ENCODE measurements around the gene MROH7.

DNA sequence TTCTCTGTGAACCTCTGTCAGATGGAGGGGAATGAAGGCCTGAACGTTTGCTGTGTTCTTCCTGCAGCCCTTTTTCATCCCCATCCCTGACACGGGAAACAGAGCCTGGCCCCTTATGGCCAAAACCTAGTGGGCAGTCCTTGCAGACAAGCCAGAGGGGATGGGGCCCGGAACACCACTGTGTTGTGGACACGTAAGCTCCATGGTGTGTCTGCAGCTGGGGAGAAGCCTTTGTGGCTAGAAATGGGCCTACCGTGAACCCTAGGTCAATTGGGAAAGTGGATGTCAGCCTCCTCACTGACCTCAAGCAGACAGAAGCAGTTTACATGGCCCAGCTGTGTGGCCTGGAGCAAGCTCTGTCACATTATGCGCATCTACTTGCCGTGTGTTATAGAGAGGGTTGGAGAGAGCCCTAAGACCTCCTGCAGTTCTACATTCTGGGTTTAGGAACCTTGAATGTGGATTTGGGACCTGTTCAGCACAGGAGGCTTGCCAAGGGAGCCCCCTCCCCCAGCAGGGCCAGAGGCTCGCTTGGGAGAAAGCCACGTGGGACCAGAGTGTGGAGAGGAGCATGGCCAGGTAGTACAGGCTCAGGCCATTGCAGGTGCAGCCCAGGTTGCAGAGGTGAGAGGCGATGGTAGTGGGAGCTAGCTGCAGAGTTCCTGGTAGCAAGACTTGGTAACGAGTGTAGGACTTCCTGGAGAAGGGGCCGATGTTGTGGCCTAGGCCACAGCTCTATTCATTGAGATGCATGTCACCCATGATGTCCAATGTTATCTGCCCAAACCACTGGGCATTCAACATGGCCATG lies 102.0 kb downstream of the MROH7 start:
- TF ChIP-seq, protein P1, sequence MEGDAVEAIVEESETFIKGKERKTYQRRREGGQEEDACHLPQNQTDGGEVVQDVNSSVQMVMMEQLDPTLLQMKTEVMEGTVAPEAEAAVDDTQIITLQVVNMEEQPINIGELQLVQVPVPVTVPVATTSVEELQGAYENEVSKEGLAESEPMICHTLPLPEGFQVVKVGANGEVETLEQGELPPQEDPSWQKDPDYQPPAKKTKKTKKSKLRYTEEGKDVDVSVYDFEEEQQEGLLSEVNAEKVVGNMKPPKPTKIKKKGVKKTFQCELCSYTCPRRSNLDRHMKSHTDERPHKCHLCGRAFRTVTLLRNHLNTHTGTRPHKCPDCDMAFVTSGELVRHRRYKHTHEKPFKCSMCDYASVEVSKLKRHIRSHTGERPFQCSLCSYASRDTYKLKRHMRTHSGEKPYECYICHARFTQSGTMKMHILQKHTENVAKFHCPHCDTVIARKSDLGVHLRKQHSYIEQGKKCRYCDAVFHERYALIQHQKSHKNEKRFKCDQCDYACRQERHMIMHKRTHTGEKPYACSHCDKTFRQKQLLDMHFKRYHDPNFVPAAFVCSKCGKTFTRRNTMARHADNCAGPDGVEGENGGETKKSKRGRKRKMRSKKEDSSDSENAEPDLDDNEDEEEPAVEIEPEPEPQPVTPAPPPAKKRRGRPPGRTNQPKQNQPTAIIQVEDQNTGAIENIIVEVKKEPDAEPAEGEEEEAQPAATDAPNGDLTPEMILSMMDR (IDR thresholded peaks at IDR 0.05; ENCODE audit: poor library complexity) = no peak
- TF ChIP-seq EZH2 (IDR thresholded peaks at IDR 0.05; ENCODE audit: borderline replicate concordance) = no peak
- TF ChIP-seq EZH2phosphoT487 (IDR thresholded peaks at IDR 0.05; ENCODE audit: low read depth, severe bottlenecking, unreplicated experiment) = no peak
